ENCODE measurements around the gene C11orf71.

GRCh38 chr11:114440121-114440860 is 40.0 kb upstream of the C11orf71 start:
- TF ChIP-seq CTCF (IDR thresholded peaks at IDR 0.05) (no peak), POLR2A (IDR thresholded peaks at IDR 0.05) (no peak), EP300 (IDR thresholded peaks at IDR 0.05) (no peak)

Measured in ovary (tissue), 3 donors.